Measurements from ENCODE around the gene LPCAT1. TPM values are rescaled to one million over a fixed set of nuclear protein-coding genes. Genes with fewer than 3 reads are reported as not detected.
"Not testable (repeated sequence)": the region's sequence is repeated elsewhere in the genome, so short reads cannot be mapped to it uniquely, and the experiment has no call there.

Gene LPCAT1
- total RNA-seq, 1 experiment from 2014 or later = 31.2 TPM

GRCh38 chr5:1541702-1542400, 18.1 kb upstream of the LPCAT1 start:
- no peak for DNase-seq (ENCODE audit: low spot score)

- no peak for DNase-seq (ENCODE audit: low spot score)
Observed at GRCh38 chr5:1540831-1541701, 17.3 kb upstream of the LPCAT1 start.

- DNase-seq (ENCODE audit: low spot score) = no peak
Observed at GRCh38 chr5:1540166-1540565, 16.4 kb upstream of the LPCAT1 start.

GRCh38 chr5:1539393-1540161, 15.8 kb upstream of the LPCAT1 start:
- DNase-seq (ENCODE audit: low spot score) = not testable (repeated sequence)

GRCh38 chr5:1538741-1539392, 15.1 kb upstream of the LPCAT1 start:
- no peak for DNase-seq (ENCODE audit: low spot score)

GRCh38 chr5:1538276-1538675, 14.5 kb upstream of the LPCAT1 start:
- DNase-seq (ENCODE audit: low spot score) = no peak

GRCh38 chr5:1537603-1538154, 13.9 kb upstream of the LPCAT1 start:
- no peak for DNase-seq (ENCODE audit: low spot score)

- no peak for DNase-seq (ENCODE audit: low spot score)
Observed at GRCh38 chr5:1536871-1537602, 13.3 kb upstream of the LPCAT1 start.

GRCh38 chr5:1536322-1536845, 12.6 kb upstream of the LPCAT1 start:
- DNase-seq (ENCODE audit: low spot score) = no peak

- DNase-seq (ENCODE audit: low spot score) = no peak
Observed at GRCh38 chr5:1535646-1536045, 11.9 kb upstream of the LPCAT1 start.

GRCh38 chr5:1532384-1532783, 8.6 kb upstream of the LPCAT1 start:
- no peak for DNase-seq (ENCODE audit: low spot score)

GRCh38 chr5:1529498-1529897, 5.7 kb upstream of the LPCAT1 start:
- no peak for DNase-seq (ENCODE audit: low spot score)

GRCh38 chr5:1527533-1528205, 3.9 kb upstream of the LPCAT1 start:
- no peak for DNase-seq (ENCODE audit: low spot score)

- DNase-seq (ENCODE audit: low spot score) = no peak
Observed at GRCh38 chr5:1526681-1527131, 2.9 kb upstream of the LPCAT1 start.

GRCh38 chr5:1526190-1526631, 2.5 kb upstream of the LPCAT1 start:
- DNase-seq (ENCODE audit: low spot score) = no peak

- no peak for DNase-seq (ENCODE audit: low spot score)
Observed at GRCh38 chr5:1525624-1526189, 1.9 kb upstream of the LPCAT1 start.

- DNase-seq (ENCODE audit: low spot score) = no peak
Observed at GRCh38 chr5:1524799-1525623, 1.3 kb upstream of the LPCAT1 start.

GRCh38 chr5:1524481-1524798, 680 bp upstream of the LPCAT1 start:
- no peak for DNase-seq (ENCODE audit: low spot score)

GRCh38 chr5:1523480-1523792, 324 bp downstream of the LPCAT1 start:
- DNase-seq (ENCODE audit: low spot score) = no peak
